HL-60/S4 treated with retinoic acid at 250 ng/mL for 4 days and 3 days (cell line): ENCODE measurements around the gene CCDC9B.

Experiments
- in situ Hi-C: fragments of 300-500 bp; cut with MboI; formaldehyde crosslinking; loops from 2 replicates; pipeline ENCODE4 v1.7.0; 2022; ENCODE audit warnings: low sequenced_read_pairs

Gene CCDC9B

DNA sequence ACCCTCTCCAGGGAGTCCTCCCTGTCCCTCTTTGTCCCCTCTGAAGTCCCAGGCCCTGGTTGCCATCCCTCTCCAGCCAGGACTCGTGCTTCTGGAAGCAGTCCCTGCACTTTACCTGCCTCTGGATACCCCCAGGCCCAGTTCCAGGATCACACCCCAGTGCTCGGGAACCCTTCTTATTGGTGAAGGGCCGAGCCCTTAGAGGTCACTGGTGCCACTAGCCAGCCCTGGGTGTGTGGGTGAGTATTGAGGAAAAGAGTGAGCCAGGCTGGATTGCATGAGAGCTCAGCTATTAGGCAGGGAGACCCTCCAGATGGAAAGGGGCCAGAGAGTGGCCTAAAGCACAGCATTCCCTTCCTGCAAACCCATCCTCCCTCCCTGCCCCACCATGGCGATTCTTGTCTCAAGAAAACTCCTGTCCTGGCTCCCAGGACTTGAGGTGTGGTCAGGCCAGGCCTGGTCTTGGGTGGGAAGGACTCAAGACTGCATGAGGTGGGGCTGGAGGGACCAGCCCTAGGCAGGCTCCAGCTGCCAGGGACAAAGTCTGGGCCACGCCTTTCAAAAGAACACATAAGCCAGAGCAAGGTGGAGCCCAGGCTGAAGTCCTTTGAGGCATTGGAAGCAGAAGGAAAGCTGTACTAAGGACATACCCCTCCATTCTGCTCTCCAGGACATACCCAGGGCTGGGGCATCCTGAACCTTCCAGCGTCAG is 5.3 kb upstream of the CCDC9B start:
- in situ Hi-C loops, result no loop called here

DNA sequence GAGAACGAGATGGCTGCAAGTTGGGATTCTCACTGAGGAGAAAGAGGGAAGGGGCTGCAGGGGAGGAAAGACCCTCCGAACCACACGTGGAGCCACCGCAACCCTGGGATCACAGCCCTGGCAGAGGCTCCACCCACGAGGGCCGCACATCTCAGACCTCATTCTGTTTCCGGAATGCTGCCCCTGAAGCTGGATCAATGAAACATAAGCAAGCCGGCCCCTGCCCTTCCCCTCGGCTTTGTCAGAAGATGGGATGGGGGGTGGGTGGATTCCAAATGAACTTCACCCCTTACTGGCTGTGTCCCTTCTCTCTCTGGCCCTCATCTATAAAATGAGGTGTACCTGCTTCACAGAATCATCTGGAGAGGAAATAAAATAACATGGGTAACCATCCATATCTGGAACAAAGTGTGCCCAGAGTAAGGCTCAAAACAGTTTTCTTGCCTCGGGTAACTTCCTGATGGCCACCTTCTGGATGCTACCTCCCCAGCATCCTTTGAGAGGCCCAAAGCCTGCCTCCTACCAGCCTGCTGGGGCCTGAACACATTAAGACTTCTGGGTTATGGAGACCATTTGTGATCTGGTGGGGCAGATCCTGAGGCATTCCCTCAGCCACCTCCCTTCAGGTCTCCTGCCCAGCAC is 4.6 kb upstream of the CCDC9B start:
- in situ Hi-C loops, result no loop called here

DNA sequence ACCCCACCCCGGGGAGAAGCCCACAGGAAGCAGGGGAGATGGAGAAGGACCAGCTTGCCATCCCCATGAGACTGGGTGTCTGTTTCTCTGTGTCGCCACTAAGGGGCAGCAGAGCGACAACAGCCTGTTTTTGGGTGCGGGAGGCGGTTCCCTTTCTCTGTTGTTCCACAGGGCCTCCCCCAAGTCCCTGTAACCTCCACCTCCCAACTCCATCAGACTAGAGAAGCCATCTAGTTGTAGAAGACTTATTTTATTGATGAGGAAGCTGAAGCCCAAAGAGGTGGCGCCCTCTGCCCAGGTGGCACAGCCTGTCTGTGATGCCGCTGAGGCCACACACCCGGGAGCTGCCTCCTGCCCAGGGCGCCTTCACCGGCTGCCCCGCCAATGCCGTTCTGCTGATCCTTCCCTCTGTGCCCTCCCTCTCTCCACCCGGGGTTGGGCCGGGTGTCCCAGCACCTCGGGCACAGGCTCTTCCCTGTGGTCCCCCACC is 3.9 kb upstream of the CCDC9B start:
- in situ Hi-C loops, result no loop called here

DNA sequence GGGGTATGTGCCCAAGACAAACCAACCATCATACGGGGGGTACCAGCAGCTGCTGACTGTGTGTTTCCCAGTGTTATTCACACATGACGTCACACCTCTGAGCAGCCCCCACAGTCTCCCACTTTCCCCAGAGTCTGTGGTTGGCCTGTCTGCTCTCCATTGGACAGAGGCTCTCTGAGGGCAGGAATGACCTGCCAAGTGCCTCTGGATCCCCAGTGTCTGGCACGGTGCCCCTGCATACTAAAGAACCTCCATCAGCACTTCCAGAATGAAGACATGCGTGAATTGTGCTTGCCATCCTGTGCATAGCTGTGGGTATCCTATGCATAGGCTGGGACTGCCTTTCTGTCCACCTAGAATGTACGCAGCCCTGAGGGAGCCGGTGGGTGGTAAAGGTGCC is 3.5 kb upstream of the CCDC9B start:
- in situ Hi-C loops, result no loop called here

DNA sequence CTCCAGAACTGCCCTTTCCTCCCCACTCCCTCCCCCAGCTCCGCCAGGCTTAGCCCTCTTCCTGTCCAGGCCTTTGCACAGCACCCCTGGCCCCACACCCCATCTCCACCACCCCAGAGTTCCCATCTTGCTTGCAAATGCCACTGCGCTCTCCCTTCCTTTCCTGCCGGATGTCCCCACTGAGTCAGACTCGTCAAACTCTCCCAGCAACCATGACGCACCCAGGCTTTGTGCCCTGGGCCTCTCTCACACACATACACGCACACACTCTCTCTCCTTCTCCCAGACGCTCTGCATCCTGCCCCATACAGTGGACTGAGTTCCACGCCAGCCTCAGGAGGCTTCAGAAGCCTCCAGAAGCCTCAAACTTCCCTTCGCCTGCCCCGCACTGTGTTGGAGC is 2.8 kb upstream of the CCDC9B start:
- in situ Hi-C loops, result no loop called here

DNA sequence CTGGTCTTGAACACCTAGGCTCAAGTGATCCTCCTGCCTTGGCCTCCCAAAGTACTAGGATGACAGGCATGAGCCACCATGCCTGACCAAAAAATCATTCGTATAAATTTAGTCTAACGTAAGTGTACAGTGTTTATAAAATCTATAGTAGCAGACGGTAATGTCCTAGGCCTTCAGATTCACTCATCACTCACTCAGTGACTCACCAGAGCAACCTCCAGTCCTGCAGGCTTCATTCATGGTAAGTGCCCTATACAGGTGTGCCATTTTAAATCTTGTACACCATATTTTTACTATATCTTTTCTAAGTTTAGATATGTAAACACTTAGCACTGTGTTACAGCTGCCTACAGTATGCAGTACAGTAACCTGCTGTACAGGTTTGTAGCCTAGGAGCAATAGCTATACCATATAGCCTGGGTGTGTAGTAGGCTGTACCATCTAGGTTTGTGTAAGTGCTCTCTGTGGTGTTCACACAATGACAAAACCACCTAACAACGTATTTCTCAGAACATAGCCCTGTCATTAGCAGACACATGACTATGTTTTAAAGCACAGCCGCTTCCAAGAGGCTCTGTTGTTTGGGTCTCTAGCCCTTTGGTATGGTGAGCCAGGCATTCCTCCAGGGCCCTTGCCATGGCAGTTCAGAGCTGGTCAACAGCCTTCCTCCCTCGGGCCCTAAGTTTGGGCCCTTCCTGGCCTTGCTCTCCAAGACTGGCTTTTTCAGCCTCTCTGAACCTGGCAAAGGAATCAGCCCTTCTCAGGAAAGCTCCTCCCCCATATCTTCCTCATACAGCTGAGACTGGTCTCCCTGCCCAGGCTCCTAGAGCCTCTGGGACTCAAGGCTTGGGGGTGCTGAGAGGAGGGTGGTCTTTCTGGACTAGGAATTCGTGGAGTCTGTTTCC is 1.9 kb upstream of the CCDC9B start:
- in situ Hi-C loops, result no loop called here

DNA sequence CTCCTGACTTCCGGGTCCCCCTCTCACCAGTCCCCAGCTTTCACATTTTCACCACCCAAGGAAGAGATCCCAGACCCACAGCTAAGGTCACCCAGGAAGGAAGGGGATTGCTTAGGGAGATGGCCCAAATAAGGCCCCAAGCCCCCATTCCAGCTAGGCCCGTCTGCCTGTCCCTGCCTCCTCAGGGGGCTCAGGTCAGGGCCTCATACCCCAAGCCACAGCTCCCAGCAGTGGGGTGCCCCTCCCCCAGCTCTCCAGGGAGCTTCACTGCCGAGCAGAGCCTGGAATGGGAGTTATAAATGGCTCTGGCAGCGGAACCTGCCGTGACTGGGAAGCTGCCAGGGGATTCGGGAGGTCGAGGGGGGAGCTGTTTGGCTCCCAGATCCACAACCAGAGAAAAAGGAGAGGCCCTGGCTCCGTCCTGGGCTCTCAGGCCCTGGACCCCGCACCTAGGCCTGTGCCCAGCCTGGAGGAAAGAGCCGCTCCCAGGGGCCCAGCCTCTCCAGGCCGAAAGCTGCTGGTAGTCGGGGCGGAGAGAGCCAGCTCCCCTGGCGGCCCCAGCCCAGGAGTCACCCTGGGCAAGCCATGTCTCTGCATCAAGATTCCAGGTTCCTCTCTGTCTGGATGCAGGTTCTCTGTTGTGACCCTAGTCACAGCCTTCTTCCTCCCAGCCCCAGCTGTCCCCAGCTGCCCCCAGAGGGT is 550 bp downstream of the CCDC9B start:
- in situ Hi-C loops, result no loop called here

DNA sequence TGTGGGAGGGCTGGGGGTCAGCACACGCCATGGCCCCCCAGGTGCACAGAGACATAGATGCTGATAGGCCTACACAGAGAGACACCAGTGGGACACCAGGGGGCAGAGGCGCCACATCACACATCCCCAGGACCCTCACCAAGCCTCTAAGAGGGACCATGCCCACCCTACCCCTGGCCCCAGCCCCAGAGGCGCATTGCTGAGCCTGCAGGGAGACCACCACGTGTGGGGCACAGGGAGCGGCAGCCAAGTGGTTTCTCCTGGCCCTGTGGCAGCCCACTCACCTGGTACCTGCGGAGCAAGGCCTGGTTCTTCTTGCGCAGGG is 1.2 kb downstream of the CCDC9B start:
- in situ Hi-C loops, result no loop called here

DNA sequence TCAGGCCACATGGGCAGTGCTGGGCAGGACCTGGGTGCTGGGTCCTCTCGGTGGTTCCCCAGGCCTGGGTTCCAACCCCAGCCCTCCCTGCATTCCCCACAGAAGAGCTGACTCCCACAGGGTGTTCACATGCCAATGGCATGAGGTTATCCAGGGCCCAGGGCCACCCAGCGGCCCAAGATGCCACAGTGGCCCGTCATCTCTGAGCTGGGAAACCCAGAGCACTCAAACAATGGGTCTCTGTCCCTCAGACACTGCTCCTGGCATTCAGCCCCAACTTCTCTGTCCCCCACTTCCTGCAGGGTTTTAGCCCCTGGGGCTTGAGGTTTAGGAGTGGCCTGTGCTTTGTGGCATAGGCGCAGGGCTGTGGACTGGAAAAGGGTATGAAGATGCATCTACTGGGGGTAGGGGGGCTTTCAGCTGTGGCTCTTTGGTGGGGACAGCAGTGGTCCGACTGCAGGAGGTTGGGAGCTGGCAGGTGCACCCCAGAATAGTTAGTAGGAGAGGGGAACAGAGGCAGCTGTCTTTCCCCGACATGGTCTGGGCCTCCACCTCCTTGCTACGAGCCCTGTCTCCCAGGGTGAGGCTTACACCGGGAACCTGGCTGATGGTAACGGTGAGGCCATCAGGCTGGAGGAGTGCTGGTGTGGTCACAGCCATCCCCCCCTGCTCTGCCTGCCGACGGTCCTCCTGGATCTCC is 1.7 kb downstream of the CCDC9B start:
- in situ Hi-C loops, result no loop called here

DNA sequence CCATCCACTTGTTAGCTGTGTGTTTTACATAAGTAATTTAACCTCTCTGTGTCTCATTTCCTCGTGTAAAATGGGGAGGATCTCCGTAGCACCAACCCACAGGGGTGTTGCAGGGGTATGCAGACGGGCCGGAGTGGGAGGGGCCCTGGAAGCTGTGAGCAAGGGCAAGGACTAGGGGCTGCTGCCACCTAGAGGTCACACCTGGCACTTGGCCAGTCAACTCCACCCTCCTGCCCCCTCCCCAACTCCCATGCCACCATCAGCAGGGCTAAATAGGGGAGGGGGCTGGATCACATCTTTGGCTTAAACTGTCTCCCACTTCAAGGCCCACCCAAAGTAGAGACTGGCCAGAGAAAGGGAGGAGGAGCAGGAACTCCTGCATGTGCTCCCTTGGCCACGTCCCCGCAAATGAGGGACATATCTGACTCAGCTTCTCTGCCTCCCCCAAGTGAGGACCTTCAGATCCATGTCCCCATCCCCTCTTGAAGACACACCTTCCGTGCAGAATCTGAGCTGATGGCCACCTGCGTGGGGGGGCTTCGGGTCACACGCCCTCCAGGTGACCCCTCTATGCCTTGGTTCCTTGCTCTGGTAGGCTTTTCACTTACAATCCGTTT is 2.6 kb downstream of the CCDC9B start:
- in situ Hi-C loops, result no loop called here

DNA sequence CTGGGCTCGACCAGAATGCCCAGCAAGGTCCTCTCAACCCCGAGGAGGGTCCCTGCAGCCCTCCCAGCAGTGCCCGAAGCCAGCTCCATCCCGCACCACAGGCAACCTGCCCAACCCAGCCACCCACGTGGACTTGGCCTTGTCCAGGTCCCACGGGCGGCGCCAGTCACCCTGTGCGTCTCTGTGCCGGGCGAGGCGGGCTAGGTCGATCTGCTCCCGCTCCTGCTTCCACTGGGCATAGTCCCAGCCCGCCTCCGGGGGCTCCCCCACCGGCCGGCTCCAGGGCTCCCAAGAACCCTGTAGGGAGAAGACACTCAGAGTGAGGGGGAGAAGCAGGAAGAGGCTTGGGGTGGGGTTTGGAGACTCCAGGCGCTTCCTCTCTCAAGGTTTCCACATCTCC is 3.1 kb downstream of the CCDC9B start:
- in situ Hi-C loops, result no loop called here

DNA sequence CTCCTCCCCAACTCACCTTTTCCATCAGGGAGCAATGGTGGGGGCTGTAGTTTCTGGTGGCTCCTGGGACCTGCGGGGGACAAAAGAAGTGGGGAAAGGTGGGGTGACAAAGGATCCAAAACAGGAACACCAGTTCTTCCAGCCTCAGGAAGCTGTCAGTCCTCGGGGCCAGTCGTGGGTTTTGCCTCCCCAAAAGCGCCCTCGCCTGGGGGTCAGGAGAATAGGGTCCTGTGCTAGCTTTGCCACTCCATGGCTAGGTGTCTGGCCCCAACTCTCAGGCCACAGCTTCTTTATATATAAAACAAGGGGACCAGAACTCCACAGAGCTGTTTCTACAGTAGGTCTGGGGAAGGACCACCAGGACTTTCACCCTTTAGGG is 4.0 kb downstream of the CCDC9B start:
- in situ Hi-C loops, result no loop called here

DNA sequence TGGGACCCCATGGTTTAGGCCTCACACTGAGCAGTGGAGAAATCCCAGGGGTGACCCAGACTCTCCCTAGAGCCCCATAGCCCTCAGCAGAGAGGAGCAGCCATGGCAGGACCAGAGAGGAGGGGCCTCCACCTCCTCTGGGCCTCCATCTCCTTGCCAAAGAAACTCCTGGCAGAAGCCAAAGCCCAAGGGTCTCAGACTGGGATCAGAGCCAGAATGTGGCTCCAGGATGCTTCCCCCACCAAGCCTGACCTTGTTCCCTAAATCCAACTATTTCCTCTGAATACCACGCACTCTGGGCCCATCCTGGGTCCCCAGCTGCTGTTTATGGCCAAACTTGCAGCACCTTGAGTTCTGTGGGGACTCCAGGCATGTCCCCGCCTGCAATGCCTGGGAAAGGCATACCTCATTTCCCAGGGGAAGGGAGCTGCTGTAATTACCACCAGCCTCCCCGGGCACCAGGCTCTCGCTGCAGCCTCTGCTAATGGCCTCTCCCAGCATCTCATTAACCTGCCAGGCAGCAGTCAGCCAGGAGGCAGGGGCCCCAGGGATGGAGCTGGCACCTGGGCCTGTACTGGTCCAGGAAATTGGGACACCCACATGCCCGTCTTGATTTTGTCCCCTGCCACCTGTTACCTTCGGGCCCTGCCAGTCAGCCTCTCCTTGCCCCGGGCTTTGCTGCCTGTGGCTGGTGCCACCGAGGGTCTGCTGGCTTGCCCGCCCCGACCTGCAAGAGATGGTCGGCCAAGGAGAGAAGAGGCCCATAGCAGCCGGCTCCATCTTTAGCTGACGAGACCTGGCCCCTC is 4.6 kb downstream of the CCDC9B start:
- in situ Hi-C loops, result no loop called here

DNA sequence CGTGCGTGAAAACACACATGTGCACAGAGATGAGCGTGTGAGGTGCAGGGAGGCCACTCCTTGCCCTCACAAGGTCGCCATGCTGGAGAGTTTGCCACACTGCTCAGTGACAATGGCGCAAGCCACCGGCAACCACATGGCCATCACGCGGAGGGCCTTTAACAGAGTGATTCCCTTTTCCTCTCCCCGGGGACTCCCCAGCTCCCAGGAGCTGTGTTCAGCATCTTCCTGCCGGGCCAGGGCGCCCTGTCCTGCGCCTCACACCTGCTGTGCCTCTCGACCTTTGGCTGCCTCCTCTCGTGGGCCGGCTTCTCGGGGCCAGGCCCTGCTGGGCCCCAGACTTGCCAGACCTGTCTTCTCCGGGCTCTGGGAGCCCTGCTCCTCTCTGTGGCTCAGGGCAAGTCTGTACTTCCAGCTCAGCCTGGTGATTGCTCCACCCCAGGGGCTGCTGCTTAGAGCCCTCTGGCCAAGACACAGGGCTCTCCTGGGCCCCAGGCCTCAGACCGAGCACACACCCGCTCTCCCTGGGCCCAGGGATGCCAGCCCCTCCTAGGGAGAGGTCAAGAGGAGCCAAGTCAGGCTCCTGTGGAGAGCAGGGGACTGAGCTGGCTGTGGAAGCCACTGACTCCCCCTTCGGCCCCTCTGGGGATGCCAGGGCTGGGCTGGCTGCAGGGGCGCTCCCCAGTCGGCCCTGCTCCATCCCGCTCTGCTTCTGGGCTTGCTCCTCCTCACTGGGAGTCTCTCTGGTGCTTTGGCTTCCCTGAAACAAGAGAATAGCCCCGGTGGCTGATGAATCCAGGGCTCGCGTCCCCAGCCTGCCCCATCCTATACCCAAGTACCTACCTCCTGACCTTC is 5.6 kb downstream of the CCDC9B start:
- in situ Hi-C loops, result no loop called here

DNA sequence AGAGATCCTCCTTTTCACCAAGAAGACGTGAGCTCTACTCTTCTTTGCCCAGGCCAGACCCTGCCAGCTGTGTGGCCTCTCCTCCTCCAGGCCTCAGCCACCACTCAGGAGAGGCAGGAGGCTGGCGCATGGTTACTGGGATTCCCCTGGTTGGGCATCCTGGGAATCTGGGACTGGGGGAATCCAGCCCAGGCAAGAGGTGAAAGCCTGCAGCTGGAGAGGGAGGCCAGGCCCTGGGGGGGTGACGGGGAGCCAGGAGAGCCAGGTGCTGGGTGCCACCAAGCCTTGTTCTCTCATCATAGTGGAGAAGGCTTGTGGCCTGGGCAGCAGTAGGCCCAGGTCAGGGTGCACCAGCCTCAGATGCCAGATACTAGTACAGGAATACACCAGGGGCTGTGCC is 6.2 kb downstream of the CCDC9B start:
- in situ Hi-C loops, result no loop called here

DNA sequence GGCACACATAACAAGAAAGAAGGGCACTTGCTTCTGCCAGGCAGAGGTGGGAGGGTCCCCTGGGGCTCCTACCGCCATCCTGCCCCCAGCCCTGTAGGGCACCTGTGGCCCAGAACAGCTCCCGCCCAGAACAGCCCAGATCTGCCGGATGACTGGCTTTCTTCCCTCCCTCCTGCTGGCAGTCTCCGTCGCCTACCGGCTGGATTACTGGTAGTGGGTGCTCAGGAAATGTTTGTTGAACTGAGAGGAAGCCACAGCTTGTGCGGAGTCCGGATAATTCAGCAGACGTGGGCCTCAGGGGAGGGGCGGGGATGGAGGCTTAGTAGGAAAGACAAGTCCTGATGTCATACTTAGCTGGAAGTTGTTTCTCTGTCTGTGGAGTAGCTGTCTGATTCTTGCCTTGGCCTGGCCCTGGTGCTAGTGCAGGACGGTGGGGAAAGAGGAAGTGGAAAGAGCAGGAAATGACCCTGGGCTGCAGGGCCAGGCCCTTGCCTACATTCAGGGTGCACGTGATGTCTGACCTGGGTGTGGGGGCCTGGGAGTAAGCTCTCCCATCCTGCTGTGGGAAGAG is 6.7 kb downstream of the CCDC9B start:
- in situ Hi-C loops, result no loop called here

DNA sequence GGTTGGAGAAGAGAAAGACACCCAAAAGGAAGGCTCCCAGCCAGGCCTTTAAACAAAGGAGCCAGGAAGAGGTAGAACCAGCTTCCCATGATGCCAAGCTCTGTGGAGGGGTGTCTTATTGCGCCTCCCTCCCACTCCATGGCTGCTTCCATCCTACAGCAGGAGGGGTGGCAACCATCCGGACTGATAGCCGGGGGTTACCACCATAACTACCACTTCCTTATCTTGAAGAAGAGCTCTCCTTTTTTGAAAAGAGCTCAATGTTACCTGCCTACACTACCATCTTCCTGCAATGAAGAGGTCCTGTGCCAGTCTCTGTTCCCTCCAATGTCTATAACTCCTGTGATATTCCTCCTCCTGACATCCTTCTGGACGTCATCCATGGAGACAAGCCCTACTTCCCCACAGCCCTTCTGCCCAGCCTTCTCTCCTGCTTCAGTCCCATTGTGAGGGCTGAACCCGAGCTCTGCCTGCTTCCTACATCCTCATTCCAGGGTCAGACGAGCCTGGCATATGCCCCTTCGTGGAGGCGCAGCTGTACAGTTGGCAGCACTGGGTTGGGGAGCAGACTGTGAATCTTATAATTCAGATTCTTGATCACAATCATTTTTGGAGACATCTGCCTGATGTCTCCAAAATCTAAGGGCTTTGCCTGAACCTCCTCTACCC is 8.5 kb downstream of the CCDC9B start:
- in situ Hi-C loops, result no loop called here

DNA sequence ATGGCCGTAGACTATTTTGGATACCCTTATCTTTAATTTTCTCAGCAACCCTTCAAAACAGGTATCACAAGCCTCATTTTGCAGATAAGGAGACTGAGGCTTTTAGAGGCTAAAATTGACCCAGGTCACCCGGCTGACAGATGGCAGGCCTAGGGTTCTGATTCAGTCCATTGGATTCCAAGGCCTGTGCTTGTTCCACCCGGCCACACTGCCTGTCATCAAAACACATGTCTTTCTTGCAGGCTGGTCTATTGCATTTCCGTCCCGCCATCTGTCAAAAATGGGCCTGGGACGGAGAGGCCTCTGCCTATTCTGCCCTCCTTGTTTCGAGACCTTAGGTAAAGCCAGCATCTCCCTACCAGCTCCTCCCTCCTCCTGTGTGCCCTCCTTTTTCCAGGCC is 9.1 kb downstream of the CCDC9B start:
- in situ Hi-C loops, result no loop called here
